GM23338 (cell line): ENCODE data around the gene FAT1. TPM values are rescaled to one million over a fixed set of nuclear protein-coding genes. Genes with fewer than 3 reads are reported as not detected.

Experiments
- ATAC-seq: fragments of 200-7000 bp; cut with Tn5 transposase; 3 replicates; pipeline ENCODE4 v1.9.1; 2020
- DNase-seq: peaks from one replicate; pipeline ENCODE4 v3.0.0-alpha.2; 2015; ENCODE audit warnings: low spot score
- H2AFZ ChIP-seq: fragments of 200-600 bp; sonication (generic); 2 replicates; pipeline ENCODE4 v1.8.0; 2016; ENCODE audit warnings: antibody characterized with exemption, mild to moderate bottlenecking, moderate library complexity
- H3F3A ChIP-seq: fragments of 200-600 bp; sonication (generic); replicated peaks from 2 replicates; pipeline ENCODE4 v1.8.0; 2017; ENCODE audit warnings: antibody characterized with exemption, mixed run types, low read depth
- H3K27ac ChIP-seq: fragments of 200-600 bp; sonication (generic); 2 replicates; pipeline ENCODE4 v1.6.1; 2016; ENCODE audit warnings: low read depth
- H3K27me3 ChIP-seq: fragments of 200-600 bp; sonication (generic); 2 replicates; pipeline ENCODE4 v1.8.0; 2016; ENCODE audit warnings: mild to moderate bottlenecking, mixed run types, moderate library complexity; ENCODE audit not compliant: insufficient read depth
- H3K36me3 ChIP-seq: fragments of 200-600 bp; sonication (generic); 2 replicates; pipeline ENCODE4 v1.8.0; 2016; ENCODE audit warnings: mild to moderate bottlenecking; ENCODE audit not compliant: insufficient read depth
- H3K4me1 ChIP-seq: fragments of 200-600 bp; sonication (generic); 2 replicates; pipeline ENCODE4 v1.8.0; 2016; ENCODE audit warnings: mild to moderate bottlenecking, moderate library complexity; ENCODE audit not compliant: insufficient read depth
- H3K4me2 ChIP-seq: fragments of 200-600 bp; sonication (generic); 2 replicates; pipeline ENCODE4 v1.7.1; 2017; ENCODE audit warnings: mixed run types
- H3K4me3 ChIP-seq: fragments of 200-600 bp; sonication (generic); 2 replicates; pipeline ENCODE4 v1.6.1; 2016; ENCODE audit warnings: mixed run types
- H3K79me2 ChIP-seq: fragments of 200-600 bp; sonication (generic); replicated peaks from 2 replicates; pipeline ENCODE4 v1.8.0; 2017; ENCODE audit warnings: mild to moderate bottlenecking; ENCODE audit not compliant: insufficient read depth
- H3K9me2 ChIP-seq: fragments of 200-600 bp; sonication (generic); 2 replicates; pipeline ENCODE4 v1.8.0; 2017; ENCODE audit not compliant: insufficient read depth
- H4K20me1 ChIP-seq: fragments of 200-600 bp; sonication (generic); replicated peaks from 2 replicates; pipeline ENCODE4 v1.8.0; 2017; ENCODE audit warnings: mild to moderate bottlenecking; ENCODE audit not compliant: insufficient read depth
- H3K27ac Mint-ChIP-seq: 2 replicates; pipeline ENCODE4 v1.8.0; 2020; ENCODE audit warnings: inconsistent platforms, mild to moderate bottlenecking, moderate library complexity, mixed read lengths
- H3K27me3 Mint-ChIP-seq: 3 replicates; pipeline ENCODE4 v1.8.0; 2022; ENCODE audit warnings: low read depth, mild to moderate bottlenecking, moderate library complexity, mixed read lengths, inconsistent platforms; ENCODE audit not compliant: insufficient read depth, poor library complexity
- H3K36me3 Mint-ChIP-seq: 3 replicates; pipeline ENCODE4 v1.8.0; 2021; ENCODE audit warnings: low read depth, mild to moderate bottlenecking, inconsistent platforms, moderate library complexity, mixed read lengths
- H3K4me1 Mint-ChIP-seq: 3 replicates; pipeline ENCODE4 v1.8.0; 2020; ENCODE audit warnings: mild to moderate bottlenecking, inconsistent platforms, mixed read lengths
- H3K4me3 Mint-ChIP-seq: 3 replicates; pipeline ENCODE4 v1.8.0; 2021; ENCODE audit warnings: moderate library complexity, mild to moderate bottlenecking, inconsistent platforms, mixed read lengths
- H3K9me3 Mint-ChIP-seq: 3 replicates; pipeline ENCODE4 v1.8.0; 2020; ENCODE audit warnings: moderate library complexity, mild to moderate bottlenecking, inconsistent platforms, mixed read lengths
- CREB1 ChIP-seq: fragments of 250-450 bp; sonication (Bioruptor Pico); IDR thresholded peaks from 2 replicates; pipeline ENCODE4 v1.5.0; 2020; ENCODE audit warnings: low read depth, mild to moderate bottlenecking, moderate library complexity
- EZH2 ChIP-seq: fragments of 200-600 bp; sonication (generic); IDR thresholded peaks from one replicate; pipeline ENCODE4 v1.8.0; 2017; ENCODE audit warnings: antibody characterized with exemption, mild to moderate bottlenecking, low read depth; ENCODE audit not compliant: unreplicated experiment
- EZH2phosphoT487 ChIP-seq: fragments of 200-600 bp; sonication (generic); IDR thresholded peaks from one replicate; pipeline ENCODE4 v1.8.1; 2018; ENCODE audit warnings: antibody characterized with exemption; ENCODE audit not compliant: unreplicated experiment
- JUNB ChIP-seq: IDR thresholded peaks from one replicate; pipeline ENCODE4 v1.6.1; 2016; ENCODE audit warnings: antibody characterized with exemption; ENCODE audit not compliant: unreplicated experiment
- NANOG ChIP-seq: IDR thresholded peaks from 2 replicates; pipeline ENCODE4 v1.6.1; 2016; ENCODE audit warnings: antibody characterized with exemption, borderline replicate concordance
- POLR2AphosphoS5 ChIP-seq: IDR thresholded peaks from 2 replicates; pipeline ENCODE4 v1.6.1; 2016; ENCODE audit warnings: antibody characterized with exemption, low read depth
- REST ChIP-seq: IDR thresholded peaks from one replicate; pipeline ENCODE4 v1.6.1; 2018; ENCODE audit warnings: antibody characterized with exemption; ENCODE audit not compliant: unreplicated experiment
- STAT1 ChIP-seq: IDR thresholded peaks from one replicate; pipeline ENCODE4 v1.6.1; 2016; ENCODE audit warnings: antibody characterized with exemption; ENCODE audit not compliant: unreplicated experiment
- ZNF114 ChIP-seq: fragments of 250-450 bp; sonication (Bioruptor Pico); IDR thresholded peaks from 2 replicates; pipeline ENCODE4 v1.5.0; 2020; ENCODE audit warnings: mild to moderate bottlenecking, moderate library complexity
- ZNF331 ChIP-seq: fragments of 250-450 bp; sonication (Bioruptor Pico); IDR thresholded peaks from 2 replicates; pipeline ENCODE4 v1.5.0; 2020; ENCODE audit warnings: low read depth, mild to moderate bottlenecking, moderate library complexity
- ZNF462 ChIP-seq: fragments of 250-450 bp; sonication (Bioruptor Pico); IDR thresholded peaks from 2 replicates; pipeline ENCODE4 v1.5.0; 2020; ENCODE audit warnings: mild to moderate bottlenecking, moderate library complexity
- polyA plus RNA-seq: library from polyadenylated mRNA; unstranded; fragments of >200 nt; fragmentation: Nextera tagmentation; extraction: Ambion mirVana; gene quantifications from 2 replicates; pipeline ENCODE4 v1.2.1, GENCODE V29; 2016
- total RNA-seq: library from RNA; depleted of rRNA; stranded (reverse); fragments of >200 nt; shearing (Covaris generic); gene quantifications from 2 replicates; pipeline ENCODE4 v1.2.3, GENCODE V29; 2014
- TF ChIP-seq, protein P1 (sequence below), 2 experiments: fragments of 200-600 bp in 1 of 2; sonication (generic) in 1 of 2; conservative IDR thresholded peaks; 2 replicates each; pipeline versions ENCODE4 v1.5.1 to v1.6.1; 2016 to 2017; ENCODE audit warnings: antibody characterized with exemption in 2 of 2, low read depth in 2 of 2, mild to moderate bottlenecking in 2 of 2, moderate library complexity in 1 of 2

Gene FAT1
- total and polyA plus RNA-seq, 2 experiments from 2014 or later: 37.6 to 137 TPM

GRCh38 chr4:186669159-186669731 is 54.4 kb downstream of the FAT1 start:
- Histone ChIP-seq H3K36me3 (no peaks in the 10 kb centered on the region), H3K79me2 (peaks cover 70% of the 10 kb centered on the region), H4K20me1 (peaks cover 6% of the 10 kb centered on the region; the same call in 1 of the 2 replicates), H3F3A (no peaks in the 10 kb centered on the region), H3K27ac (no peak overlapping the region), H2AFZ (no peak overlapping the region), H3K9me2 (no peaks in the 10 kb centered on the region), H3K4me2 (peak overlapping the region; percentile 72), H3K27me3 (no peaks in the 10 kb centered on the region), H3K4me3 (peak overlapping the region; percentile 44), H3K4me1 (peaks cover 37% of the 10 kb centered on the region)
- Mint-ChIP-seq H3K4me3 (peak overlapping the region; percentile 68), H3K27me3 (peaks cover 3% of the 10 kb centered on the region), H3K27ac (peak overlapping the region; percentile 50; the same call in 1 of the 2 replicates), H3K36me3 (peaks cover 11% of the 10 kb centered on the region), H3K9me3 (no peaks in the 10 kb centered on the region), H3K4me1 (peaks cover 47% of the 10 kb centered on the region)
- TF ChIP-seq REST: no peak
- TF ChIP-seq EZH2phosphoT487: no peak
- TF ChIP-seq CREB1 (CRISPR knock-in tag): peak; percentile 77
- TF ChIP-seq, protein P1, sequence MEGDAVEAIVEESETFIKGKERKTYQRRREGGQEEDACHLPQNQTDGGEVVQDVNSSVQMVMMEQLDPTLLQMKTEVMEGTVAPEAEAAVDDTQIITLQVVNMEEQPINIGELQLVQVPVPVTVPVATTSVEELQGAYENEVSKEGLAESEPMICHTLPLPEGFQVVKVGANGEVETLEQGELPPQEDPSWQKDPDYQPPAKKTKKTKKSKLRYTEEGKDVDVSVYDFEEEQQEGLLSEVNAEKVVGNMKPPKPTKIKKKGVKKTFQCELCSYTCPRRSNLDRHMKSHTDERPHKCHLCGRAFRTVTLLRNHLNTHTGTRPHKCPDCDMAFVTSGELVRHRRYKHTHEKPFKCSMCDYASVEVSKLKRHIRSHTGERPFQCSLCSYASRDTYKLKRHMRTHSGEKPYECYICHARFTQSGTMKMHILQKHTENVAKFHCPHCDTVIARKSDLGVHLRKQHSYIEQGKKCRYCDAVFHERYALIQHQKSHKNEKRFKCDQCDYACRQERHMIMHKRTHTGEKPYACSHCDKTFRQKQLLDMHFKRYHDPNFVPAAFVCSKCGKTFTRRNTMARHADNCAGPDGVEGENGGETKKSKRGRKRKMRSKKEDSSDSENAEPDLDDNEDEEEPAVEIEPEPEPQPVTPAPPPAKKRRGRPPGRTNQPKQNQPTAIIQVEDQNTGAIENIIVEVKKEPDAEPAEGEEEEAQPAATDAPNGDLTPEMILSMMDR (conservative IDR thresholded peaks at IDR 0.05; ENCODE audit: low read depth in 2 of 2): peak; percentile 37 to 47; a peak in 3 of 4 replicates
- no peak for TF ChIP-seq EZH2
- no peak for TF ChIP-seq POLR2AphosphoS5
- no peak for TF ChIP-seq JUNB
- no peak for TF ChIP-seq STAT1
- TF ChIP-seq NANOG: no peak
- TF ChIP-seq ZNF331 (CRISPR knock-in tag): no peak
- no peak for TF ChIP-seq ZNF462 (CRISPR knock-in tag)
- no peak for TF ChIP-seq ZNF114
- peak; percentile 98 for ATAC-seq
- peak; percentile 73 for DNase-seq
